ENCODE results near the gene EXOC2.
A peak's percentile ranks its signal among the peaks of the same experiment; 100 is the strongest.

EXOC2 gene

GRCh38 chr6:490251-491037 is 202.5 kb downstream of the EXOC2 start:
- DNase-seq, result no peak

GRCh38 chr6:489762-490161 is 203.2 kb downstream of the EXOC2 start:
- DNase-seq, result no peak

- DNase-seq, result peak; percentile 61
These were observed 203.9 kb downstream of the EXOC2 start for GRCh38 chr6:489001-489400.

- DNase-seq, result no peak
These were observed 205.0 kb downstream of the EXOC2 start for GRCh38 chr6:487956-488355.

- DNase-seq, result no peak
These were observed 207.2 kb downstream of the EXOC2 start for GRCh38 chr6:485655-486170.

GRCh38 chr6:484746-485145 is 208.2 kb downstream of the EXOC2 start:
- DNase-seq, result peak; percentile 24

GRCh38 chr6:484086-484745 is 208.7 kb downstream of the EXOC2 start:
- DNase-seq, result no peak

GRCh38 chr6:475314-475713 is 217.6 kb downstream of the EXOC2 start:
- no peak for DNase-seq

GRCh38 chr6:474453-475185 is 218.3 kb downstream of the EXOC2 start:
- DNase-seq, result peak; percentile 17

GRCh38 chr6:473768-474452 is 219.0 kb downstream of the EXOC2 start:
- DNase-seq, result no peak

GRCh38 chr6:473356-473755 is 219.6 kb downstream of the EXOC2 start:
- no peak for DNase-seq

GRCh38 chr6:470901-471448 is 222.0 kb downstream of the EXOC2 start:
- DNase-seq, result no peak

- no peak for DNase-seq
These were observed 222.7 kb downstream of the EXOC2 start for GRCh38 chr6:470051-470900.

GRCh38 chr6:467671-468082 is 225.3 kb downstream of the EXOC2 start:
- no peak for DNase-seq

GRCh38 chr6:467111-467510 is 225.8 kb downstream of the EXOC2 start:
- DNase-seq, result no peak

- no peak for DNase-seq
These were observed 226.4 kb downstream of the EXOC2 start for GRCh38 chr6:466564-466963.

- no peak for DNase-seq
These were observed 227.2 kb downstream of the EXOC2 start for GRCh38 chr6:465531-466348.

- no peak for DNase-seq
These were observed 236.1 kb downstream of the EXOC2 start for GRCh38 chr6:456887-457286.

GRCh38 chr6:456358-456867 is 236.5 kb downstream of the EXOC2 start:
- no peak for DNase-seq

- DNase-seq, result no peak
These were observed 237.1 kb downstream of the EXOC2 start for GRCh38 chr6:455835-456234.
